Skeletal muscle satellite cell (primary cell): ENCODE data around the gene IFNA4. TPM values are rescaled to one million over a fixed set of nuclear protein-coding genes. Genes with fewer than 3 reads are reported as not detected.
A peak's percentile ranks its signal among the peaks of the same experiment; 100 is the strongest.

Experiments used
- H3K27me3 ChIP-seq: 2 replicates; pipeline ENCODE4 v1.7.0; 2013; ENCODE audit warnings: low read length; ENCODE audit not compliant: control insufficient read depth, insufficient read depth
- H3K36me3 ChIP-seq: 2 replicates; pipeline ENCODE4 v1.7.0; 2013; ENCODE audit warnings: mild to moderate bottlenecking, control low read depth, low read length; ENCODE audit not compliant: insufficient read depth
- H3K4me1 ChIP-seq: 2 replicates; pipeline ENCODE4 v1.7.0; 2013; ENCODE audit warnings: low read length; ENCODE audit not compliant: control insufficient read depth, insufficient read depth
- H3K4me2 ChIP-seq: 2 replicates; pipeline ENCODE4 v1.7.0; 2013; ENCODE audit warnings: mild to moderate bottlenecking, low read length
- H3K4me3 ChIP-seq: 2 replicates; pipeline ENCODE4 v1.7.0; 2013; ENCODE audit warnings: low read length
- H3K9ac ChIP-seq: 2 replicates; pipeline ENCODE4 v1.7.0; 2013; ENCODE audit warnings: mild to moderate bottlenecking, low read depth, low read length, moderate library complexity
- H3K9me3 ChIP-seq: replicated peaks from 2 replicates; pipeline ENCODE4 v1.7.0; 2013; ENCODE audit warnings: mild to moderate bottlenecking, control low read depth, low read length
- small RNA-seq: library from RNA; depleted of rRNA; stranded (forward); fragments of <200 nt; gene quantifications from one replicate; pipeline ENCODE3, GENCODE V24; 2012

The IFNA4 gene

GRCh38 chr9:21155501-21155900 is 31.9 kb downstream of the IFNA4 start:
- no peak overlapping the region for H3K4me2 ChIP-seq
- H3K9ac ChIP-seq: no peak overlapping the region
- H3K4me1 ChIP-seq: peaks cover 15% of the 10 kb centered on the region
- H3K4me3 ChIP-seq: no peak overlapping the region
- H3K9me3 ChIP-seq: no peaks in the 10 kb centered on the region
- H3K27me3 ChIP-seq: no peaks in the 10 kb centered on the region
- H3K36me3 ChIP-seq: no peaks in the 10 kb centered on the region

GRCh38 chr9:21154018-21154608 is 33.3 kb downstream of the IFNA4 start:
- Histone ChIP-seq H3K36me3 (no peaks in the 10 kb centered on the region), H3K9ac (no peak overlapping the region), H3K27me3 (no peaks in the 10 kb centered on the region), H3K9me3 (no peaks in the 10 kb centered on the region), H3K4me3 (no peak overlapping the region), H3K4me2 (peak overlapping the region; percentile 65), H3K4me1 (peaks cover 15% of the 10 kb centered on the region)

- no peaks in the 10 kb centered on the region for H3K36me3 ChIP-seq
- peaks cover 15% of the 10 kb centered on the region for H3K4me1 ChIP-seq
- H3K27me3 ChIP-seq: no peaks in the 10 kb centered on the region
- H3K9ac ChIP-seq: no peak overlapping the region
- no peaks in the 10 kb centered on the region for H3K9me3 ChIP-seq
- no peak overlapping the region for H3K4me3 ChIP-seq
- H3K4me2 ChIP-seq: peak overlapping the region; percentile 65
These were observed 33.9 kb downstream of the IFNA4 start for GRCh38 chr9:21153336-21154017.

GRCh38 chr9:21144603-21145002 is 42.8 kb downstream of the IFNA4 start:
- no peaks in the 10 kb centered on the region for H3K4me1 ChIP-seq
- H3K27me3 ChIP-seq: peaks cover 22% of the 10 kb centered on the region
- no peaks in the 10 kb centered on the region for H3K36me3 ChIP-seq
- H3K4me2 ChIP-seq: no peak overlapping the region
- H3K9me3 ChIP-seq: no peaks in the 10 kb centered on the region
- no peak overlapping the region for H3K9ac ChIP-seq
- no peak overlapping the region for H3K4me3 ChIP-seq

GRCh38 chr9:21141427-21141882 is 45.9 kb downstream of the IFNA4 start, which contains the start of gene IFNW1:
TSS of gene IFNW1 (minus strand) at chr9:21141832. CDS start at chr9:21141570, 262 bp downstream.
- peaks cover 22% of the 10 kb centered on the region for H3K27me3 ChIP-seq
- no peaks in the 10 kb centered on the region for H3K9me3 ChIP-seq
- H3K4me2 ChIP-seq: no peak within 1 kb of the TSS
- H3K9ac ChIP-seq: no peak within 1 kb of the TSS
- H3K4me3 ChIP-seq: no peak within 1 kb of the TSS
- no peaks in the 10 kb centered on the region for H3K36me3 ChIP-seq
- H3K4me1 ChIP-seq: no peaks in the 10 kb centered on the region

- H3K9ac ChIP-seq: no peak overlapping the region
- peaks cover 45% of the 10 kb centered on the region for H3K27me3 ChIP-seq
- no peaks in the 10 kb centered on the region for H3K36me3 ChIP-seq
- no peaks in the 10 kb centered on the region for H3K4me1 ChIP-seq
- H3K9me3 ChIP-seq: no peaks in the 10 kb centered on the region
- H3K4me2 ChIP-seq: no peak overlapping the region
- no peak overlapping the region for H3K4me3 ChIP-seq
These were observed 50.4 kb downstream of the IFNA4 start for GRCh38 chr9:21137020-21137419.

Small RNA genes within 50 kb of the gene (small RNA-seq; reads per million reads assigned to genes)
- not detected for gene RF00019
